Measurements from ENCODE around the gene CKLF. TPM values are rescaled to one million over a fixed set of nuclear protein-coding genes. Genes with fewer than 3 reads are reported as not detected.

CKLF gene

Small RNA genes lying within 50 kb of the gene (small RNA-seq; reads per million reads assigned to genes)
- not detected for gene CKLF-CMTM1 (ENCODE audit: low read depth)
